NCI-H128 (cell line): ENCODE data around the gene AMBN.
"Not testable (repeated sequence)": the region's sequence is repeated elsewhere in the genome, so short reads cannot be mapped to it uniquely, and the experiment has no call there.

Experiments used
- DNase-seq: peaks from one replicate; lab custom pipeline; 2025; ENCODE audit not compliant: unreplicated experiment; lab: John Stamatoyannopoulos, UW

The AMBN gene

GRCh38 chr4:70608324-70608723 lies 16.3 kb downstream of the AMBN start:
- no peak for DNase-seq

- no peak for DNase-seq
Measured at GRCh38 chr4:70613306-70614183, 21.5 kb downstream of the AMBN start.

- no peak for DNase-seq
Measured at GRCh38 chr4:70614184-70614555, 22.1 kb downstream of the AMBN start.

DNA sequence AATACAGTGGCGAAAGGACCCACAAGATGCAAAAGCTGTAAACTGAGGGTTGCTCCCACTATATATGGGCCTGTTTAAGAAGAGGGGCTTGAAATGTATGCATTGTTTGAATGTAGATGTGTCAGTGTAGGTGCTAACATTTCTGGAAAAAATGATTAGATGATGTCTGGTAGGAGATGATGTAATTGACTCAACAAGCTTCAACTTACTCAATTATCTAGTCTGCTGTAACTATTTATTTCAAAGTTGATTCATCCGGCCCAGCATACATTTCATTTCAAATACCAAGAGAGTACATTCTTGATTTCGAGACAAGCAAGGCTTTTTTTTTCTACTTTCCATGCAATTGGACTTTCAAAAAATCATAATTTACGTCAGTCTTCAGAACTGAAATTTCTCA lies 27.2 kb downstream of the AMBN start:
- no peak for DNase-seq

GRCh38 chr4:70619778-70620177 lies 27.7 kb downstream of the AMBN start:
- DNase-seq = no peak

- no peak for DNase-seq
Measured at GRCh38 chr4:70623323-70623722, 31.3 kb downstream of the AMBN start.

DNA sequence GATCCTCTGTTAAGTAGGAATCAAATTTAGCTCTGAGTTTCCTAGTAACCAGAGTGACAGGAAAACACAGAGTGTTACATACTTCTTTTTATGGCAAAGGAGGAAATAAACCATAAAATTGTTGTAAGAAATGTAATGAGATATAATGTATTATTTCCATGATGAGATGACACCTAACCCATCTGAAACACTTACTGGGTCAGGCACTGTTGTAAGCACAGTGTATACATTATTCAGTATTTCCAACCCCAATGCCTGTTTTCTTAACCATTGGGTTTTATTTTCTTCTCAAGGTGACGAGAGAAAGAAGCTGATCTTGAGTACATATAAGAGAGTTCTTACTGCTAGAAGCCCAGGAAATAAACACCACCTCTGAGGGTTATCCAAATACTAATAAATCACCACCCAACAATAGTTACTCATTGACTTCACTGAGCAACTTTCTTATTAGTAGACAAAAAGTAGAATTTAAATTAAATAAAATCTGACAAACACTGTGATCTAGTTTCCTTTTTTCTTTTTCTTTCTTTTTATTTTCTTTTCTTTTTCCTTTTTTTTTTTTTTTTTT lies 32.3 kb downstream of the AMBN start:
- no peak for DNase-seq

DNA sequence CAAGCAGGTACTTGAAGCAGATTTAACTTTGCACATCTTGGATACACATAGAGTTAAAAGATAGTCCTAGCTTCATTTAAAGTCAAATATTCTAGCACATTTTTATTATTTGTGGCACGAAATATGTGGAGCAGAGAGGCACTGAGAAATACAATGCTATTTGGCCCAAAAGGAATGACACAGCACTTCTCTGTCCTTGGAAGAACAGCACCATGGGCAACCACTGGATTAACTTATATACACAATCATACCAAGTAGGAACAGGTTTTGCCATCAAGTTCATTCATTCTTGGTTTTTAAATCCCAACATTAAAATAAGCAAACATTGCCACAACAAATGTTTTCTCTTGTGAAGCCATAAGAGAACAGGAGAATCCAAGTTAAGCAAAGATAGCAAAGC lies 35.6 kb downstream of the AMBN start:
- DNase-seq = no peak

DNA sequence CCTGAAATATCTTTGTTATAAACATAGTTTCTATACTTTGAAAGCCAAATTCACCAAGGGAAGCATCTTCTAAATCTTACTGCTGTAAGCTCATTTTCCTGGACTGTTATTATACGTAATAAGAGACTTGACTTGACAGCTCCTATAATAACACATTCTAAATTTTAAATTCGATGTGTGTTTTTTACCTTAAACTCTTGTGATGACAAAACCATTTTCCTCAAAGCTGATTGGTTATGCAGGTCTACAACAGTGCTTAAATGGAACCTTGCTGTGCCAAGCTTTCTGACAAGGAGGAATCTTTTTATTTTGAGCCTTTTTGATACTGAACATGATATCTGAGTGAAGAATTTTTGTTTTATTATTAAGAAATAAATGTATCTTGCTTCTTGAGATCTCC lies 36.4 kb downstream of the AMBN start, which contains the start of gene ENAM:
Gene ENAM (plus strand): TSS at position 301 of the 400 bp plus-strand sequence. CDS start 757 bp downstream, outside the sequence.
- no peak for DNase-seq

DNA sequence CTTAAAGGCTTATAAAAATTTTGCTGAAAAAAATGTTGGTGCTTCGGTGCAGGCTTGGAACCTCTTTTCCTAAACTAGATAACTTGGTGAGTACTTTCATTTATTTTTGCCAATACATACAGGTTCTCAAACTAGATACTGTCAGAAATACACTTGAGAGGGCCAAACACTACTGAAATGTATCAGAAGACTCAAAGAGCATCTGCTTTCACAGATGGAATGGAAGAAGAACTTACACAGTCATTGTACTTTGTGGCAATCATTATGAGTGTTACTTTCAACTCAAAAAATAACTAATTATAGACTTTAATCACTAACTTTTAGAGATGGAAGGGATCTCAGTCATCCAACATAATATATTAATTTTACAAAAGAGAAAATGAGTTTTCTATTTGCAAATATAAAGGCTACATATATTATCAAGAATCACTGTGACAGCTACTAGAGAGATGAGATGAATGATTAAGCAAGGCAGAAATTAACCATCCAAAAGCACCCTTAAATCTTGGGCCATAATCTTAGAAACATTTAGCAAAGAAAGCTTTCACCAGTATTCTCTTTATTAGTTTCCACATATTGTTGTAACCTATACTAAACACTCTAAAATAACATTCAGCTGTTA lies 37.5 kb downstream of the AMBN start:
- no peak for DNase-seq

- DNase-seq = no peak
Measured at GRCh38 chr4:70630162-70630561, 38.1 kb downstream of the AMBN start.

DNA sequence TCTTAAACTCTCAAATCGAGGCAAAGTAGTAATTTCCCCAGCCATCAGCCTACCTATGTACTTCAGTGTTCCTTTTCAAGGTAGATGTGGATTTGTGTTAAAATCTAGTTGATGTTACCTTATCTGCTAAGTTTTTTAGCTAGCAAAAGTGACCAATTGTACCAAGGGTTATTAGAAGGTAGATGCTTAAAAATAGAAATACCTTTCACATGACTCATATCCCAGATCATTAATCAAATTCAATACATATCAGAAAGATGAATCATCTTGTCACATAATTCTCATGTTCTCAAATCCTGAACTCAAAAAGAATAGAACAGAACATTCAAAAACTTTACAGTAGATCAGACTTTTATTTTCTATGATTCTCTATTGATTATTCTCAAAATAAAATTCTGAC lies 40.0 kb downstream of the AMBN start:
- no peak for DNase-seq

DNA sequence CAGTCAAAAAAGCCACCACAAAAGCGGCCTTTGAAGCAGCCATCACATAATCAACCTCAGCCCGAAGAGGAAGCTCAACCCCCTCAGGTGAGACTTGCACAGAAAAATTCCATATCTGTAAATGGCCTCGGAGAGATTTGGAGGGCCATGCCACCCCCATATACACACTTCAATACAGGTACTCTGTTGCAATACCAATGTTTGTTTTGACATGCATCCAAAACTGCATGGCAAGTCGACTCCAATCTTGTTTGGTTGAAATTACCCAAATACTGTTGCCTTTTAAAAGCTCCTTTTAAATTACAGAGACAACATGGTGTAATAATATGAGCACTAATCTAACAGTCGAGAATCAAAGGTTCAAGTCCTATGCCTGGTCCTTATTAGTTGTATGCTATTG lies 42.4 kb downstream of the AMBN start:
- DNase-seq = no peak

- DNase-seq = no peak
Measured at GRCh38 chr4:70637239-70637913, 45.3 kb downstream of the AMBN start.

DNA sequence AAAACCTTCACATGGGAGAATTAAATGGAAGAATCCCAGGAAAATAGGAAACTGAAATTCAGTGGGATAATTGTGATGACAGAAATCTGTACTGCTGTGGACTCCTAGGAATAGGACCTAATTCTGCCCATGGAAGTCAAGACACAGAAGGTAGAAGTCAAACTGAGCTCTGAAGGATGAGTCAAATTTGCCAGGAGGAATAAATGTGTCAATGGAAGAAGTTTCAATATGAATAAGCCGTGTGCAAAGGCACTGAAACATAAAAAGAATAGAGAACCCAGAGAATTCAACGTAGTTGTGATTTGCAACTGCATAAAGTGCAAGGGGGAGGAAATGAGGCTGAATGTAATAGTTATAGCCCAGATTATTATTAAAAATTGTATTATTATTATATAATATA lies 48.1 kb downstream of the AMBN start:
- no peak for DNase-seq

GRCh38 chr4:70650741-70651140 lies 58.7 kb downstream of the AMBN start:
- not testable (repeated sequence) for DNase-seq

DNA sequence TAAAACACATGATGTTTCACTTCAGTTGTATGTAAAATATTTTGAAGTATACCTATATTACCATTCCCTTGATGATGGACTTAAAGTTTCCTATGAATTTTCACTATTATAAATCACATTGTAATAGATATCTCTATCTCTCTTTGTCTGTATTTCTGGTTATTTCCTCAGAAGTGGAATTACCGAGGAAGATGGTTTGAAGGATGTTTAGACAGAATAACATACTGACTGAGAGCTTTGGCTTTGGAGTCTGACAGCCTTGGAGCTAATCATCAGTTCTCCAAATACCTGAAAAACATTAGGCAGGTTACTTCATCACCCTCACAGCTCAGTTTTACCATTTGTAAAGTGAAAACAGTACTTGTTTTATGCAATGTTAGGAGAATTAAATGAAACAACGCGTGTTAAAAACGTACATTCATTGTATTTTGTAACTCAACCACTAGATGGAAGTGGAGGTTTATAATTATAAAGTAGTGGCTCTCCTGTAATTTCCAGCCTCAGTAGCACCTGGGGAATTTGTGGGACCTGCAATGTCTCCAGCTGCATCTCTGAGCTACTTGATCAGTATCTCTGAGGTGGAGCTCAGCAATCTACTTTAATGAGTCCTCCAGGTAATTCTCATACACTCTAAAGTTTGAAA lies 59.9 kb downstream of the AMBN start:
- no peak for DNase-seq

DNA sequence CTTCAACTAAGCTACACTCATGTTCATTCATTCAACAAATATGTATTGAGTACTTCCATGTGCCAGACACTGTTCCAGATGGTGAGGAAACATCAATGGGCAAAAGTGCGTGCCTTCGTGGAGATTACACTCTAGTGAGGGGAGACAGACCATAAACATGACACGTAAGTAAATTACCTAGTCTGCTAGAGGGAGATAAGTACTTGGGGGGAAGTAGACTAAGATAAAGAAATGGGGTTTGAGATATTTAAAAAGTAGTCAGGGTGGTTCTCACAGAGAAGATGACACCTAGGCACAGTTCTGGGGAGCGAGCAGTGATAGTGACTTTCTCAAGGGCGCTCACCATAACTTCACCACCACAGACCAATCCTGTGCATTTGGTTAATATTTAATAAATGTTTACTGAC lies 62.6 kb downstream of the AMBN start:
- DNase-seq = no peak
